Measurements from ENCODE around the gene OSMR.

- TF ChIP-seq POLR2A (IDR thresholded peaks at IDR 0.05) (no peak), CTCF (IDR thresholded peaks at IDR 0.05) (no peak), POLR2AphosphoS5 (IDR thresholded peaks at IDR 0.05) (no peak), EP300 (IDR thresholded peaks at IDR 0.05) (no peak)
Observed at GRCh38 chr5:38827525-38827924, 18.3 kb upstream of the OSMR start.

Measured in gastroesophageal sphincter (tissue), 3 donors.